ENCODE data around the gene FAM170B. TPM values are rescaled to one million over a fixed set of nuclear protein-coding genes. Genes with fewer than 3 reads are reported as not detected.

FAM170B gene
- not detected in 5 replicates for total RNA-seq (2022; extraction: Qiagen RNA extraction; ENCODE audit: low read depth)

GRCh38 chr10:49133706-49134248 lies at the start of gene FAM170B:
FAM170B (minus strand) TSS chr10:49134021; CDS start chr10:49133918, 103 bp downstream.

GRCh38 chr10:49115015-49115795 lies 18.6 kb downstream of the FAM170B start, which contains the start of gene VSTM4:
VSTM4 (minus strand) TSS chr10:49115522; CDS start chr10:49115485, 37 bp downstream.

Other genes with a start within 250 kb of the FAM170B start
- gene LRRC18, start 194.2 kb downstream of the FAM170B start, total RNA-seq (2022; extraction: Qiagen RNA extraction; ENCODE audit: low read depth) = not detected in 5 replicates
- 0.27 to 0.62 TPM (median 0.48 TPM) in 5 replicates for gene VSTM4, start 18.5 kb downstream of the FAM170B start, total RNA-seq (2022; extraction: Qiagen RNA extraction; ENCODE audit: low read depth)
- not detected in 5 replicates for gene TMEM273, start 54.4 kb upstream of the FAM170B start, total RNA-seq (2022; extraction: Qiagen RNA extraction; ENCODE audit: low read depth)
- gene C10orf71, start 165.1 kb upstream of the FAM170B start, total RNA-seq (2022; extraction: Qiagen RNA extraction; ENCODE audit: low read depth) = not detected in 5 replicates